Measurements from ENCODE around the gene PAK6. TPM values are rescaled to one million over a fixed set of nuclear protein-coding genes. Genes with fewer than 3 reads are reported as not detected.

The PAK6 gene
- total RNA-seq, 1 donor from 2014 or later: 3.4 TPM

GRCh38 chr15:40276927-40277326, 38.1 kb downstream of the PAK6 start:
- DNase-seq (ENCODE audit: low read depth): no peak

- no peak for DNase-seq (ENCODE audit: low read depth)
Measured at GRCh38 chr15:40277471-40277870, 38.6 kb downstream of the PAK6 start.

DNA sequence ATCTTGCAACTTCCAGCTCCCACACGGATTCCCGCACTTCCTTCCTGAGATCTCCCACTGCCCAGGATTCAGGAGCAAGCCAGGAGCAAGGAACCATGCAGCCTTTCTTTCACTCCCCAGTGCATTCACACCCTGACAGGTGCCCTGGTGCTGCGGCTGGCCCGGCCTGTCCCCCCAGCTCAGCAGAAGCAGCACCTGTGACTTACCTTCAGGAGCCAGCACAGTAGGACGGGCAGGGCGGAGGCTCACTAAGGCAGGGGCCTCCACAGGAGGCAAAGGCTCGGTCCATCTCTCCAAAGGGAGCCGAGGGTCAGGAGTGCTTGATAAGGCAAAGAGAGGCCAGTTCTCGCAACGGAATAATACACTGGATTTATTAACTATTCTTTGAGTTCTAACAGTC, 39.2 kb downstream of the PAK6 start:
- DNase-seq (ENCODE audit: low read depth): no peak

DNA sequence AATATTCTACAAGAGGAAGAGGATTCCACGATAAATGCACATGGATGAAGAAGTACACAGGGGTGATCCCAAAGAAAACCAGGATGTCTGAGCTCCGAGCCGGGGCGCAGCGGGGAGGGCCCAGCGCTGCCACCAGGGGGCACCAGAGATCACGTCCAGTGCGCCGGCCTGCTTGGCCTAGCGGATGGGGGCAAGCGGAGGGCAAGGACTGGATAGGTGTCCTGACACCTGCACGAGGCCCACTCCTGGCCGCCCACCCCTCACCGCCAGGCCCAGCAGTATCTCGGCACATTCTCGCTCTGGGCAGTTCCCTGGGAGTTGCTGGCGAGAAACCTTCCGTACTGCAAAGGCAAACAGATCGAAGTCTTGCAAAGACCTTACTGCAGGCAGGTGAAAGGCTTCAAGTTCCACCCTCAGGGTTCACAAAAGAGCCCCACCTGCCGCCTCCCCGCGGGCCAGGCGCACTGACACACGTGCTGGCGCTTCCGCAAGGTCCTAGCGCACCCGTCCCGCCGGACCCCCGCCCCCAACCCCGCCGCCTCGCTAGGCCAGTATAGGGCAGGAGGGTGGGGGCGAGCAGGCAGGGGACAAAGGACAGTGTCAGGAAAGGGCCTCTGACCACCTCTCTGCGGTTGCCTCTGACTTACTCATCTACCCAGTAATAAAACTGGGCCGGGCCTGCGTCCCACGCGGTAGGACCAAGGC, 40.7 kb downstream of the PAK6 start:
- no peak for DNase-seq (ENCODE audit: low read depth)

DNA sequence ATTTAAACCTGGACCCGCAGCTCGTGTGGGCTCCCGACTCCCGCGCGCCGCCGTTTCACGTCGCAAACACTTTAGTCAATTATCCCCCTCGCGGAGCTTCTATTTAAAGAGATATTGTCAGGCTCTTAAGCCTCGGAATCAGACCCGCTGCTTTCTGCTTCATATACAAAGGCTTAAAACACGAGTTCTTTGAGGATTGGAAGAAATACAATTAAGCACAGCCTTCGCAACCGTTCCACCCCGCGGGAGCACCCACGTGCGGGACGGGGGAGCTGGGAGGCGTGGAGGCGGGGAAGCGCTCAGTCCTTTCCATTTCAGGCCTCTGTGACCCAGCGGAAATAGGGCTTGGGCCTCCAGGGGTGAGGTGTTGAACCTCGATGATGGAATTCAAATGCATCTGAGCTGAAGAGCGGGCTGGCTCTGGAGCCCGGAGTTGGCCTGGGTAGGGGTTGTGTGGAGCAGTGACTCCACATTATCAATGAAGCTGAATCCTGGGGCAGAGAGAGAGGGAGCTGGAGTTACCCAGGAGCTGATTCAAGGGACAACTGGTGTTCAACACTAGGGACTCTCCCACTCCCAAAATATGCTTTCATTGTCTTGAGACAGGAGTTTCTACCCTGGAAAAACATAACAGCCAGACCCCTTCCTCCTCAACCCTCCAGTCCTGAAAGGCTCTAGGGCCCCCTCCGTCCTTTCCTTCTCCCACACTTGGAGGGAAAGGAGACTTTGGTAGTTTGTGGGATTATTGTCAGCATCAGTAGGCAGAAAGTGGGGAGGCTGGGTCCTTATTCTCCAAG, 41.6 kb downstream of the PAK6 start:
- no peak for DNase-seq (ENCODE audit: low read depth)

DNA sequence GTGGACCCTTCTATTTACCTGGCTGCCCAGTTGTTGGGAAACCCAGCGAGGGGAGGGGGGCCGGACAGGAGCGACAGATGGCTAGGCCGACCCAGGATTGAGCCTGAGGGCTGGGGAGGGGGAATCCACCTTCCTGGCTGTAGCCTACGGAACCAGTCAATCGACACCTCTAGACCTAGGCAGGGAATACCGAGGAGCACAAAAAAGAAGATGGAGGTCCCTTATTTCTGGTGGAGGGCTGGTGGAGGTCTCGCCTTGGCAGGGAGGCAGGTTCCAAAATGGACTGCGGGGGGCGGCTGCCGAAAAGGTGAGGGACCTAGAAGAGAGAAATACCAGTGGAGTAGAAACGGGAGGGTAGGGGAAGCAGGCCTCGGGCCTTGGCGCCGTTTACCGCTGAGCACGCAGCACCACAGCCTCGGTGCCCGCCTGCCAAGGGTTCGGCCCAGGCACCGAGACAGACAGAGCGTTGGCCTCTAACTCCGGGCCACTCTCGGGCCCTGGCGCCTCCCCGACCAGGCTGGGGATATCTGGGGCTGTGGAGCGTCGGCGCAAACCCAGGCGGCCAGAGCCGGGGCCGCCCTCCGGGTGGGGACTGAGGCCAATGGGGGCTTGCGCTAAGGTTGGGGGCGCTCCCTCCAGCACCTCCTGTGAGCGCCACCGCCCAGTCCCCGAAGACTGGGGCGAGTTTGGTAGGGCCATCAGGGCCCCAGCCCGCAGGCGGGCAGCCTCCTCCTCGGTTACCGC, 42.4 kb downstream of the PAK6 start:
- no peak for DNase-seq (ENCODE audit: low read depth)

DNA sequence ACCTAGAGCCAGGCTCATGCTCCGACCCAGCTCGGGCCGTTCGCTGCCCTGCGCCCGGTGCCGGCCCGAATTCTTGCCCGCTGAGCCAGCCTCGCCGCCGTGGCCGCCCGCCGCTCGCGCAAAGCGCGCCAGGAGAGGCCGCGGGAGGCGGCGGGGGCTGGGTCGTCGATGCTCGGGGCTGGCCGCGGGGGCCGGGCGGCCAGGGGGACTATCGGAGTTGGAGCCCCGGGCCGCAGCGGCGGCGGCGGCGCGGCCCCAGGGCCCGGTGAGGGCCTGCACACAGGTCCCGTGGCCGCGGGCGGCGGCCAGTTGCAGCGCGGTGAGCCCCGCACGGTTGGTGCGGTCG, 42.9 kb downstream of the PAK6 start:
- DNase-seq (ENCODE audit: low read depth): no peak

DNA sequence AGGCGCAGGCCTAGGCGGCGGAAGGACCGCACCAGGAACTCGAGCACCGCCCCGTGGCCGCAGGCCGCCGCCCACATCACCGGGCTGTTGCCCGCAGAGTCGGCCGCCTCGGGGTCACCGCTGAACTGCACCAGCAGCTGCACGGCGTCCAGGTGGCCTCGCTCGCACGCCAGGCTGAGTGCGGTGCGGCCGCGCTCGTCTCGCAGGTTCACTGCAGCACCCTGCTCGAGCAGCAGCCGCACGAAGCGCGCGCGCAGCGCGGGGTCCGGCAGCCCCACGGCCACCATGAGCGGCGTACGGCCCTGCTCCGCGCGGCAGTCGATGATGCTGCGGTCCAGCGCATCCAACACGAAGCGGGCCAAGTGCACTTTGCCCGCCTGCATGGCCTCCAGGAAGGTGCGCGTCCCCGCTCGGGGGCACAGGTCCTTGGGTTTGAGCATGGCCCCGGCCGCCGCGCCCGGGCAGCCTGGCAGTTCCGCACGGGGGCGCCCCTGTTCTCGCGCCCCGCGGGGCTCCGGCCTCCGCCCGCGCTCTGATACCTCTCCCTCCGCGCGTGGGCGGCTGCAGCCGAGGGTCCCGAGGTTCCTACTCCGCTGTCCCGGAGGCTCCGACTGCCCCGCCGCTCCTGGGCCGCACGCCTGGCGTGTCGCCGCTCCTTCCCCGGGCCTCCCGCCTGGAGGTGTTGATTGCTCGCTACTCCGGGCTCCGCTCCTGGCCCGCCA, 43.4 kb downstream of the PAK6 start:
- DNase-seq (ENCODE audit: low read depth): no peak

DNA sequence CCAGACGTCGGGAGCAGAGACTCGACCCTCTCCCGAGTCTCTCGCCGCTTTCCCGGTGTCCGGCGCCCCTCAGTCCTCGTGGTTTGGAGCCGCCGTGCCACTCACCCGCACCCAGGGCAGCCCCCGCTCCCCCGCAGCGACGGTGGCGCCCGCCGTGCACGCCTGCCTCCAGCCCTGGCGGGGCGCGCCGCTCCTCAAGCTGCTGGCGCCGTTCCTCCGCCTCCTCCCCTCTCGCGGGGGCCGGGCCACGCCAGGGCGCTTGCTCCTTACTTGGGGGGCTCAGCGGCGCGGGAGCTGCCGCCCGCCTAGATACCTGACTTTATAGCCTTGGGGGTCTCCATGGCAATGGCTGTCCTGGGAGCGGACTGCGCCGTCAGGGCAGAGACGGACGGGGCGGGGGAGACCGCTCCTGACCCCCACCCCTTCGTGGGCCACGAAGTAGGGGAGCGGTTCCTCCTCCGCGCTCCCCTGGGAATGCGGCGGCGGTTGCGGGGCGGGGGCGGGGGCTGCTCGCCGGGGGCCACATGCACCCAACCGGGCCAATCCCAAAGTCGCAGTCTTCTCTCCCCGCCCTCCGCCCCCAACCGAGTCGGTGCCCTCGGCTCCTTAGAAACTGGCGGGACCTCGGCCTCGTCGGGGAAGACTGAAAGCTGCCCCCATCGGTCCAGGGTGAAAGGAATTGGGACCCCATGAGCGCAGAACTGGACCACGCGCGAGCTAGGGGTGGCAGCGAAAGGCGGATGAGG, 44.2 kb downstream of the PAK6 start, which contains the start of gene ANKRD63:
Gene ANKRD63, minus strand, starts transcription at position 196 of the 746 bp plus-strand sequence. CDS start 478 bp downstream, outside the sequence.
- no peak for DNase-seq (ENCODE audit: low read depth)

- DNase-seq (ENCODE audit: low read depth): no peak
Measured at GRCh38 chr15:40283615-40284300, 44.9 kb downstream of the PAK6 start.

- no peak for DNase-seq (ENCODE audit: low read depth)
Measured at GRCh38 chr15:40285151-40285550, 46.3 kb downstream of the PAK6 start.

- no peak for DNase-seq (ENCODE audit: low read depth)
Measured at GRCh38 chr15:40285554-40286011, 46.7 kb downstream of the PAK6 start.

- DNase-seq (ENCODE audit: low read depth): no peak
Measured at GRCh38 chr15:40286061-40286532, 47.2 kb downstream of the PAK6 start.

GRCh38 chr15:40286794-40287193, 47.9 kb downstream of the PAK6 start:
- DNase-seq (ENCODE audit: low read depth): no peak

DNA sequence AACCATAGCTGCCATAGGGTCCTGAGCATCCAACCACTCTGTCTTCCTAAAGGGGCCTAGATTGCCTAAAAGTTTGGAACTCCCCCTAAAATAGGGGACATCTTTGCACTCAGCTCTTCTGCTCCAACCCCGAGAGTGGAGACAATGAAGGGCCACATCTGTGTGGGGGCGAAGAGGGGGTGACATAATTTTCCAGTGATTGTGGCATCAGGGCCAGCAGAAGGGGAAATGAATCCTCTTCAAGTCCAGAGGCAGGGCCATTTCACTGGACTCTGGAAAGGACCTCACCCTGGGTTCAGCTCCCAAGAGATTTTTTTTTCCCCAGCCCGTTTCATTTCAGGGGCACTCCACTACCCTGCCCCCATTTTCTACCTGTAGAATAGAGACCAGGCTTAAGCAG, 48.6 kb downstream of the PAK6 start:
- DNase-seq (ENCODE audit: low read depth): no peak

DNA sequence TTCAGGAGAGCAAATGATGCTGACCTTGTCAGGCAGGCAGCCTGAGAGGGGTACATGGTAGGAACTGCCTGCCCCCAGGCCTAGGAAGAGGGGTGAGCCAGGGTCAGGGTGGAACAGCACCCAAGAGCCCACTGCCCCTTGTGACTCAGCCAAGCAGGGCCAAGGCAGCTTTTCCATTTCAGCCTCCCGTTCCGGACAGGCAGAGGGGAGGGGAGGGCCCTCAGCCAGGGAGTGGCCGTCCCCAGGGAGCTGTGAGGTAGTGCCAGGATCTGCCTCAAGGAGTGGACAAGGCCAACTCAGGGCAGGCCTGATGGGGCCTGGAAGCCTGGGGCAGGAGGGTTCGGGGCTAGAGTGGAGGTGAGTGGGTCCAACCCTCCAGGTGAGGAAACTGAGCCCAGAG, 49.1 kb downstream of the PAK6 start:
- DNase-seq (ENCODE audit: low read depth): no peak

GRCh38 chr15:40289140-40289775, 50.4 kb downstream of the PAK6 start:
- DNase-seq (ENCODE audit: low read depth): peak; percentile 79

DNA sequence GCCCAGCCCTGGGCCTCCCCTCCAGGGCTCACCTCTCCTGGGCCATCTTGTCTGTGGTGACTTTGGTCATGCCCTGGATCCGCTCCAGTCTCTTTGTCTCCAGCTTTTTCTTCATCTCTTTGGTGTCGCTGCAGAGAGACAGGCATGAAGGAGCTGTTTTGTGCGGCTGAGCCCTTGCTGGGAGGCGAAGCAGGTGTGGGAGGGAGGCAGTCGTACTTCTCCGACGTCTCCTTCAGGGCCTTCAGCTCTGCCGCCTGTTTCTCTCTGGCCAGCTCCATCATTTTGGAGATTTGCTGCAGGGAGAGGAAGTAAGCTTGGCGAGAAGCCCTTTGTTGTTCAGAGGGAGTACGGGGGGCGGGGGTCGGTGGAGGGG, 51.7 kb downstream of the PAK6 start:
- DNase-seq (ENCODE audit: low read depth): no peak

- DNase-seq (ENCODE audit: low read depth): no peak
Measured at GRCh38 chr15:40290918-40291574, 52.2 kb downstream of the PAK6 start.

Data from renal cortical epithelial cell (primary cell).